PC-3 (cell line): ENCODE data around the gene DAAM2. TPM values are rescaled to one million over a fixed set of nuclear protein-coding genes. Genes with fewer than 3 reads are reported as not detected.

Experiments used
- ATAC-seq: fragments of 200-7000 bp; cut with Tn5 transposase; 2 replicates; pipeline ENCODE4 v1.9.1; 2020; ENCODE audit warnings: mild to moderate bottlenecking, moderate library complexity
- BruUV-seq: library from RNA; stranded (reverse); fragments of 400-500 nt; replicated peaks from 2 replicates; lab custom pipeline; 2021; lab: Mats Ljungman, UMichigan
- CTCF ChIA-PET: fragments of 300-600 bp; sonication (Branson Sonifier 250); formaldehyde crosslinking; loops from one replicate; lab custom pipeline; 2022; ENCODE audit warnings: antibody characterized with exemption; lab: Charles Lee
- POLR2A ChIA-PET: fragments of 300-600 bp; sonication (Branson Sonifier 250); formaldehyde crosslinking; loops from one replicate; lab custom pipeline; 2022; ENCODE audit warnings: antibody characterized with exemption; ENCODE audit not compliant: unreplicated experiment; lab: Charles Lee
- DNase-seq: peaks from one replicate; pipeline ENCODE4 v3.0.0-alpha.2; 2015
- H2AFZ ChIP-seq: fragments of 300-600 bp; sonication (generic); 2 replicates; pipeline ENCODE4 v1.6.0; 2016; ENCODE audit warnings: antibody characterized with exemption, low read length
- H3F3A ChIP-seq: fragments of 300-600 bp; sonication (generic); one replicate; pipeline ENCODE4 v1.6.0; 2017; ENCODE audit warnings: antibody characterized with exemption, low read length, control low read depth, mild to moderate bottlenecking; ENCODE audit not compliant: unreplicated experiment
- H3K27ac ChIP-seq: fragments of 300-600 bp; sonication (generic); 2 replicates; pipeline ENCODE4 v1.5.1; 2016; ENCODE audit warnings: mild to moderate bottlenecking, low read length
- H3K27me3 ChIP-seq: fragments of 300-600 bp; sonication (generic); 2 replicates; pipeline ENCODE4 v1.6.1; 2016; ENCODE audit warnings: low read length, mixed read lengths
- H3K36me3 ChIP-seq: fragments of 300-600 bp; sonication (generic); 2 replicates; pipeline ENCODE4 v1.6.1; 2016; ENCODE audit warnings: low read depth, mixed run types, low read length, mixed read lengths
- H3K4me1 ChIP-seq: fragments of 300-600 bp; sonication (generic); 2 replicates; pipeline ENCODE4 v1.5.1; 2016; ENCODE audit warnings: low read length; ENCODE audit not compliant: insufficient read depth
- H3K4me2 ChIP-seq: fragments of 300-600 bp; sonication (generic); 2 replicates; pipeline ENCODE4 v1.6.0; 2016; ENCODE audit warnings: low read length
- H3K4me3 ChIP-seq: fragments of 300-600 bp; sonication (generic); 2 replicates; pipeline ENCODE4 v1.5.1; 2016; ENCODE audit warnings: mild to moderate bottlenecking, low read length, mixed read lengths
- H3K79me2 ChIP-seq: fragments of 300-600 bp; sonication (generic); 2 replicates; pipeline ENCODE4 v1.6.1; 2017; ENCODE audit warnings: low read length, mixed read lengths
- H3K9ac ChIP-seq: fragments of 300-600 bp; sonication (generic); 2 replicates; pipeline ENCODE4 v1.6.0; 2016; ENCODE audit warnings: mild to moderate bottlenecking, low read length
- H3K9me2 ChIP-seq: fragments of 300-600 bp; sonication (generic); replicated peaks from 2 replicates; pipeline ENCODE4 v1.6.1; 2016; ENCODE audit warnings: mixed run types, low read length, mixed read lengths
- H3K9me3 ChIP-seq: fragments of 300-600 bp; sonication (generic); 2 replicates; pipeline ENCODE4 v1.6.1; 2016; ENCODE audit warnings: low read length, mixed read lengths
- H4K20me1 ChIP-seq: fragments of 300-600 bp; sonication (generic); 2 replicates; pipeline ENCODE4 v1.6.1; 2016; ENCODE audit warnings: low read length, mixed read lengths
- EZH2 ChIP-seq: fragments of 300-600 bp; sonication (generic); IDR thresholded peaks from one replicate; pipeline ENCODE4 v1.6.1; 2017; ENCODE audit warnings: antibody characterized with exemption, mild to moderate bottlenecking, low read length; ENCODE audit not compliant: unreplicated experiment
- EZH2phosphoT487 ChIP-seq: fragments of 300-600 bp; sonication (generic); IDR thresholded peaks from 2 replicates; pipeline ENCODE4 v1.6.1; 2018; ENCODE audit warnings: mild to moderate bottlenecking, antibody characterized with exemption, low read length, borderline replicate concordance
- intact Hi-C: fragments of 100-400 bp; cut with micrococcal nuclease; formaldehyde crosslinking; loops from 2 replicates; pipeline ENCODE4 v1.9.0; 2023
- total RNA-seq: library from RNA; depleted of rRNA; stranded (reverse); fragments of >200 nt; gene quantifications from 2 replicates; pipeline ENCODE4 v1.2.3, GENCODE V29; 2014
- TF ChIP-seq, protein P1 (sequence below): fragments of 300-600 bp; sonication (generic); conservative IDR thresholded peaks from 2 replicates; pipeline ENCODE4 v1.5.1; 2017; ENCODE audit warnings: antibody characterized with exemption, low read depth, mild to moderate bottlenecking, low read length

The DAAM2 gene
- total RNA-seq, 1 experiment from 2014 or later: not detected

DNA sequence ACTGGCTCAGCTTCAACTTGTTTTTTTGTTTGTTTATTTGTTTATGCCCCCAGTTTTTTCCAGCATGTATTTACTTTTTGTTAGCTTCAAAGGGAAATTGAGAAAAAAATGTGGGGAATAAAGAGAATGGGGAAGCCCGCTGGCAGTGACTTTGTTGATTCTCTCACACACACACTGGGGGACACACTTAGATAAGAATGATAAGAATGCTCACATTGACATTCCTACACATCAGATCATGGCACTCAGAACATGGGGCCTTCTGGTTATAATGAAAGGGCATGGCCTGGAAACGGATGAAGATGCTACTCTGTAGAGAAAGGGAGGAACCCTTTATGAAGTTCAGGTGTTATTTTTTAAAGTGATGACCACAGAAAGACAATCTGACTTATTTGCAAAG lies 15.6 kb upstream of the DAAM2 start:
- Histone ChIP-seq H3K4me3 (no peak overlapping the region), H3K9ac (no peak overlapping the region), H3K4me1 (no peaks in the 10 kb centered on the region), H3K9me2 (no peaks in the 10 kb centered on the region), H3K79me2 (no peaks in the 10 kb centered on the region), H3K9me3 (no peaks in the 10 kb centered on the region), H3K4me2 (no peak overlapping the region), H3F3A (no peaks in the 10 kb centered on the region), H4K20me1 (no peaks in the 10 kb centered on the region), H3K27ac (no peak overlapping the region), H2AFZ (no peak overlapping the region), H3K27me3 (peaks cover 16% of the 10 kb centered on the region), H3K36me3 (no peaks in the 10 kb centered on the region)
- BruUV-seq: no TSS peak
- CTCF ChIA-PET: no interaction called here
- TF ChIP-seq EZH2phosphoT487 (no peak), EZH2 (no peak)
- TF ChIP-seq, protein P1, sequence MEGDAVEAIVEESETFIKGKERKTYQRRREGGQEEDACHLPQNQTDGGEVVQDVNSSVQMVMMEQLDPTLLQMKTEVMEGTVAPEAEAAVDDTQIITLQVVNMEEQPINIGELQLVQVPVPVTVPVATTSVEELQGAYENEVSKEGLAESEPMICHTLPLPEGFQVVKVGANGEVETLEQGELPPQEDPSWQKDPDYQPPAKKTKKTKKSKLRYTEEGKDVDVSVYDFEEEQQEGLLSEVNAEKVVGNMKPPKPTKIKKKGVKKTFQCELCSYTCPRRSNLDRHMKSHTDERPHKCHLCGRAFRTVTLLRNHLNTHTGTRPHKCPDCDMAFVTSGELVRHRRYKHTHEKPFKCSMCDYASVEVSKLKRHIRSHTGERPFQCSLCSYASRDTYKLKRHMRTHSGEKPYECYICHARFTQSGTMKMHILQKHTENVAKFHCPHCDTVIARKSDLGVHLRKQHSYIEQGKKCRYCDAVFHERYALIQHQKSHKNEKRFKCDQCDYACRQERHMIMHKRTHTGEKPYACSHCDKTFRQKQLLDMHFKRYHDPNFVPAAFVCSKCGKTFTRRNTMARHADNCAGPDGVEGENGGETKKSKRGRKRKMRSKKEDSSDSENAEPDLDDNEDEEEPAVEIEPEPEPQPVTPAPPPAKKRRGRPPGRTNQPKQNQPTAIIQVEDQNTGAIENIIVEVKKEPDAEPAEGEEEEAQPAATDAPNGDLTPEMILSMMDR: no peak
- DNase-seq (no peak), ATAC-seq (no peak)
- POLR2A ChIA-PET: no interaction called here
- intact Hi-C loops: no loop called here

DNA sequence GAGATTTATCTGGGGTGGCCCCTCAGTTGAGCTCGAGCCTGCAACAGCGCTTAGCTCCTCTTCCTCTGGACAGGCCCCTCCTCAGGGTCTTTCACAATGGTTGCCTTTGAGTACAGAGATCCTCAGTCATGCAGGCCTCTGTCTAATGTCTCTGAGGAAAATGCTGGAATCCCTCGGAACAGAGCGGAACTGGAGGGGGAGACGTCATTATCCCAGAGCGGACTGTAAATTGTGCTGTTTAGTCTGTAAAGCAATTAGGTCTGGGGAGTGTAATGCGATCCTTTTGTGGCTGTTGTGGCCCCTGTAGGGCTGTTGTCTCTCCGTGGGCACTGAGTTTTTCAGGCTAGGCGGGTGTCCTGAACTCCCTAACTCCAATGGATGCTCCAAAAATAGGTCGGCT lies 15.0 kb upstream of the DAAM2 start:
- Histone ChIP-seq H3K36me3 (no peaks in the 10 kb centered on the region), H3K9me3 (no peaks in the 10 kb centered on the region), H3K9me2 (no peaks in the 10 kb centered on the region), H3K79me2 (no peaks in the 10 kb centered on the region), H3F3A (no peaks in the 10 kb centered on the region), H3K27ac (no peak overlapping the region), H3K4me2 (no peak overlapping the region), H3K27me3 (peaks cover 16% of the 10 kb centered on the region), H3K4me3 (no peak overlapping the region), H3K9ac (no peak overlapping the region), H2AFZ (no peak overlapping the region), H4K20me1 (no peaks in the 10 kb centered on the region), H3K4me1 (no peaks in the 10 kb centered on the region)
- DNase-seq: no peak
- intact Hi-C loops: no loop called here
- CTCF ChIA-PET: no interaction called here
- TF ChIP-seq, protein P1: no peak
- TF ChIP-seq EZH2phosphoT487 (no peak), EZH2 (no peak)
- POLR2A ChIA-PET: no interaction called here
- BruUV-seq: no TSS peak
- no peak for ATAC-seq

DNA sequence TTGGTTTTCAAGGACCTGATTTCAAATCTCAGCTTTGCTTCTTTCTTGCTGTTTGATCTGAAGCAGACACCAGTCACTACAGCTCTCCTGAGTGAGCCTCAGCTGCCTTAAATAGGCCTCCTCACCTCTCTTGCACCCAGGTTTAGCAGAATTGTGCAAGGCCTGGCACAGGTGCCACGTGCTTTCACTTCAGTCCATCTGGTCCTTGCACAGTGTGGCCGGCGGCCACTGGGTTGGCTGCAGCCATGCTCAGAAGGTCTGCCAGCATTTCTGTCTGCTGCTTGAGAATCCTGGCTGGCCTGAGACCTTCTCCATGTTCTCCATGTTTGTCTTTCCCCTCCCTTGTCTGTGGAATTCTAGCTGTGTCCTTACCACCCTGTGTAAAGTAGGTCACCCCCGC lies 14.5 kb upstream of the DAAM2 start:
- no peak for DNase-seq
- Histone ChIP-seq H3K36me3 (no peaks in the 10 kb centered on the region), H3K4me3 (no peak overlapping the region), H3K27ac (no peak overlapping the region), H3K79me2 (no peaks in the 10 kb centered on the region), H2AFZ (no peak overlapping the region), H3F3A (no peaks in the 10 kb centered on the region), H3K9me2 (no peaks in the 10 kb centered on the region), H4K20me1 (no peaks in the 10 kb centered on the region), H3K4me1 (no peaks in the 10 kb centered on the region), H3K9ac (no peak overlapping the region), H3K4me2 (no peak overlapping the region), H3K9me3 (no peaks in the 10 kb centered on the region), H3K27me3 (peaks cover 16% of the 10 kb centered on the region)
- BruUV-seq: no TSS peak
- ChIA-PET POLR2A (no interaction called here), CTCF (no interaction called here)
- TF ChIP-seq, protein P1: no peak
- TF ChIP-seq EZH2phosphoT487 (no peak), EZH2 (no peak)
- ATAC-seq: no peak
- intact Hi-C loops: no loop called here
